Uterus (tissue), 4 donors: Measurements from ENCODE around the gene ALMS1. TPM values are rescaled to one million over a fixed set of nuclear protein-coding genes. Genes with fewer than 3 reads are reported as not detected.

Experiments
- DNase-seq, 2 donors: peaks; one replicate each; pipeline ENCODE4 v3.0.0-alpha.2; 2019 to 2020
- H3K27ac ChIP-seq, 2 donors: fragments of 200-600 bp; sonication (generic); 1 replicate in 1 of 2; 2 replicates in 1 of 2; pipeline ENCODE4 v1.5.1; 2016 to 2018
- H3K27me3 ChIP-seq, 2 donors: fragments of 200-600 bp; sonication (generic); one replicate each; pipeline ENCODE4 v1.5.1; 2018 to 2019; ENCODE audit warnings: control low read depth in 1 of 2
- H3K36me3 ChIP-seq, 2 donors: fragments of 200-600 bp; sonication (generic); one replicate each; pipeline ENCODE4 v1.5.1; 2019; ENCODE audit warnings: control low read depth in 1 of 2
- H3K4me1 ChIP-seq, 2 donors: fragments of 200-600 bp; sonication (generic); one replicate each; pipeline ENCODE4 v1.5.1; 2018 to 2019; ENCODE audit warnings: control low read depth in 1 of 2
- H3K4me3 ChIP-seq, 2 donors: fragments of 200-600 bp; sonication (generic); 1 replicate in 1 of 2; 2 replicates in 1 of 2; pipeline ENCODE4 v1.5.1; 2018 to 2019; ENCODE audit warnings: mild to moderate bottlenecking in 1 of 2
- H3K9me3 ChIP-seq, 2 donors: fragments of 200-600 bp; sonication (generic); one replicate each; pipeline ENCODE4 v1.5.1; 2019; ENCODE audit warnings: control low read depth in 1 of 2
- CTCF ChIP-seq, 4 experiments: fragments of 200-600 bp in 2 of 4; fragments of 450-650 bp in 2 of 4; sonication (generic) in 2 of 4; IDR thresholded peaks; one replicate each; pipeline ENCODE4 v1.5.1; 2016 to 2019; ENCODE audit warnings: antibody characterized with exemption in 4 of 4, mild to moderate bottlenecking in 2 of 4, moderate library complexity in 1 of 4
- POLR2A ChIP-seq, 2 donors: fragments of 450-650 bp; IDR thresholded peaks; one replicate each; pipeline ENCODE4 v1.6.1; 2016; ENCODE audit warnings: antibody characterized with exemption in 2 of 2, mild to moderate bottlenecking in 1 of 2, moderate library complexity in 1 of 2
- intact Hi-C: fragments of 100-400 bp; cut with DNase I; formaldehyde crosslinking; loops from one replicate; pipeline ENCODE4 v1.15.1; 2023; ENCODE audit warnings: low total_unique reads
- total RNA-seq, 4 donors: library from RNA; depleted of rRNA in 3 of 4; stranded (reverse); fragments of >200 nt in 3 of 4; gene quantifications; one replicate each; pipeline versions ENCODE4 v1.1.0 to v1.2.4, GENCODE V29; 2014 to 2023
- donor health status: DM: yes; HTN: yes; CAD: no.

ALMS1 gene
- total RNA-seq, 4 donors from 2014 or later: 21.5 to 52.1 (median 44.6) TPM

GRCh38 chr2:73366060-73366459 is 19.6 kb upstream of the ALMS1 start:
- no peak overlapping the region for H3K4me3 ChIP-seq
- no peaks in the 10 kb centered on the region for H3K4me1 ChIP-seq
- no peaks in the 10 kb centered on the region for H3K27me3 ChIP-seq
- H3K36me3 ChIP-seq: no peaks in the 10 kb centered on the region
- no peak for TF ChIP-seq CTCF (IDR thresholded peaks at IDR 0.05)
- TF ChIP-seq POLR2A (IDR thresholded peaks at IDR 0.05): no peak
- intact Hi-C loops: no loop called here
- no peak overlapping the region for H3K27ac ChIP-seq
- no peak for DNase-seq
- no peaks in the 10 kb centered on the region for H3K9me3 ChIP-seq

DNA sequence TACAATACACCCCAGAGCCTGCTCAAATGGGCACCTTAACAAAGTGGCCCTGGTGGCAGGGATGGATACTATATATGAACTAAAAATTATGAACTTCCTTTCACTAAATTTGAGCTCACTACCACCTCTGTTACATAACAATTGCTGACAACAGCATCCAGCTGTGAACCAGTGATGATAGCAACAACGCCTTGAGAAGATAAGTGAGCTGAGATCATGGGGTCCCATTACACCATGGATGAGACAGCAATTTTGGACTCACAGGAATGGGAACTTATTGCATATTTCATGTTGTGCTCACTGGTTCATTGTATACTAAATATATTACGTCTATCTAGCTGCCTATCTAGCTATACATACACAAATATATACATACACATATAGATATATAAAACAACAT is 16.9 kb upstream of the ALMS1 start:
- intact Hi-C loops: no loop called here
- no peak for TF ChIP-seq CTCF (IDR thresholded peaks at IDR 0.05)
- no peak for TF ChIP-seq POLR2A (IDR thresholded peaks at IDR 0.05)
- Histone ChIP-seq H3K4me1 (no peaks in the 10 kb centered on the region), H3K4me3 (no peak overlapping the region), H3K9me3 (no peaks in the 10 kb centered on the region), H3K27me3 (no peaks in the 10 kb centered on the region), H3K27ac (no peak overlapping the region), H3K36me3 (no peaks in the 10 kb centered on the region)
- no peak for DNase-seq

DNA sequence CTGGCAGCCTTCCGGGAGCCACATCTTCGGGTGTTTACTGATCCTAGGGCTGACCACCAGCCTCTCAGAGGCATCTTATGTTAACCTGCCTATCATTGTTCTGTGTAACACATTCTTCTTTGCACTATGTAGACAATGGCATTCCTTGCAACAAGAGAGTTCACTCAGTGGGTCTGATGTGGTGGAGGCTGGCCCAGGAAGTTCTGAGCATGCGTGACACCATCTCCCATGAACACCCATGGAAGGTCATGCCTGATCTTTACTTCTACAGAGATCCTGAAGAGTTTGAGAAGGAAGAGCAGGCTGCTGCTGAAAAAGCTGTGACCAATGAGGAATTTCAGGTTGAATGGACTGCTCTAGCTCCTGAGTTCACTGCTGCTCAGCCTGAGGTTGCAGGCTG is 15.3 kb upstream of the ALMS1 start:
- Histone ChIP-seq H3K4me3 (no peak overlapping the region), H3K27ac (no peak overlapping the region), H3K4me1 (no peaks in the 10 kb centered on the region), H3K9me3 (no peaks in the 10 kb centered on the region), H3K27me3 (no peaks in the 10 kb centered on the region), H3K36me3 (no peaks in the 10 kb centered on the region)
- TF ChIP-seq POLR2A (IDR thresholded peaks at IDR 0.05) (no peak), CTCF (IDR thresholded peaks at IDR 0.05) (no peak)
- DNase-seq: no peak
- intact Hi-C loops: no loop called here

GRCh38 chr2:73373344-73373743 is 12.3 kb upstream of the ALMS1 start:
- H3K9me3 ChIP-seq: no peaks in the 10 kb centered on the region
- DNase-seq: no peak
- no peaks in the 10 kb centered on the region for H3K4me1 ChIP-seq
- no peaks in the 10 kb centered on the region for H3K36me3 ChIP-seq
- H3K27me3 ChIP-seq: no peaks in the 10 kb centered on the region
- no peak for TF ChIP-seq POLR2A (IDR thresholded peaks at IDR 0.05)
- TF ChIP-seq CTCF (IDR thresholded peaks at IDR 0.05): no peak
- no peak overlapping the region for H3K4me3 ChIP-seq
- no peak overlapping the region for H3K27ac ChIP-seq
- intact Hi-C loops: no loop called here

DNA sequence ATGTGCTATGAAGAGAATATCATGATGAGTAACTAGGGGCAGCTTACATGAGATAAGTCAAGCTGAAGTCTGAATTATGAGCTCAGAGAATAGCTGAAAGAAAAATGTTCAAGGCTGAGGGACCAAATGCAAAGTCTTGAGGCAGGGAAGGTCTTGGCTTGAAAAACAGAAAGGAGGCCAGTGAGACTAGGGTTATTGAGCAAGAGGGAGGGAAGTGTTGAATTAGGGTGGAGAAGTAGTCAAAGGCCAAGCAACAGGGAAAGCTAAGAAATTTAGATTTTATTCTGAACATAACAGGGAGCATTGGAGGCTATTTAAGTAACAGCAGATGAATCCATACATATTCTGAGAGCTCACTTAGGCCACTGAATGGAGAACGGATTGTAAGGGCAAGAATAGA is 11.4 kb upstream of the ALMS1 start:
- Histone ChIP-seq H3K27me3 (no peaks in the 10 kb centered on the region), H3K36me3 (no peaks in the 10 kb centered on the region), H3K4me1 (no peaks in the 10 kb centered on the region), H3K4me3 (no peak overlapping the region), H3K9me3 (no peaks in the 10 kb centered on the region), H3K27ac (no peak overlapping the region)
- TF ChIP-seq POLR2A (IDR thresholded peaks at IDR 0.05) (no peak), CTCF (IDR thresholded peaks at IDR 0.05) (no peak)
- intact Hi-C loops: no loop called here
- DNase-seq: no peak
